Neuronal stem cell (in vitro differentiated cells): ENCODE measurements around the gene DENND5B.

Source experiments
- DNase-seq: peaks from one replicate; pipeline ENCODE4 v3.0.0-alpha.2; 2013; ENCODE audit warnings: low spot score
- H2AFZ ChIP-seq: one replicate; pipeline ENCODE4 v1.6.1; 2013; ENCODE audit warnings: mild to moderate bottlenecking, low read length, inconsistent platforms
- H2AK5ac ChIP-seq: 2 replicates; pipeline ENCODE4 v1.6.1; 2013; ENCODE audit warnings: low read depth, mild to moderate bottlenecking, inconsistent platforms, low read length, moderate library complexity, mixed read lengths
- H2BK120ac ChIP-seq: 2 replicates; pipeline ENCODE4 v1.6.1; 2013; ENCODE audit warnings: low read depth, mild to moderate bottlenecking, inconsistent platforms, low read length, moderate library complexity, mixed read lengths
- H2BK12ac ChIP-seq: one replicate; pipeline ENCODE4 v1.6.1; 2013; ENCODE audit warnings: low read length, inconsistent platforms
- H2BK15ac ChIP-seq: 2 replicates; pipeline ENCODE4 v1.6.1; 2013; ENCODE audit warnings: mild to moderate bottlenecking, low read length, inconsistent platforms, mixed read lengths
- H2BK5ac ChIP-seq: one replicate; pipeline ENCODE4 v1.6.1; 2013; ENCODE audit warnings: inconsistent platforms, mild to moderate bottlenecking, low read length, moderate library complexity
- H3K14ac ChIP-seq: one replicate; pipeline ENCODE4 v1.6.1; 2013; ENCODE audit warnings: low read length, inconsistent platforms
- H3K18ac ChIP-seq: 2 replicates; pipeline ENCODE4 v1.6.1; 2013; ENCODE audit warnings: low read length, inconsistent platforms
- H3K23ac ChIP-seq: 2 replicates; pipeline ENCODE4 v1.6.1; 2013; ENCODE audit warnings: low read depth, mild to moderate bottlenecking, mixed read lengths, low read length, inconsistent platforms; ENCODE audit not compliant: poor library complexity
- H3K27ac ChIP-seq: replicated peaks from 3 replicates; pipeline ENCODE4 v1.5.1; 2013; ENCODE audit warnings: low read length, inconsistent platforms
- H3K27me3 ChIP-seq, 3 experiments: 2 replicates each; pipeline ENCODE4 v1.6.1; 2013; ENCODE audit warnings: low read length in 3 of 3, mild to moderate bottlenecking in 2 of 3, inconsistent platforms in 1 of 3, low read depth in 1 of 3, mixed read lengths in 1 of 3, moderate library complexity in 1 of 3; ENCODE audit not compliant: control insufficient read depth in 3 of 3, insufficient read depth in 3 of 3
- H3K36me3 ChIP-seq, 2 donors: replicated peaks in 1 of 2; 2 replicates each; pipeline ENCODE4 v1.6.1; 2013; ENCODE audit warnings: low read length in 2 of 2; ENCODE audit not compliant: control insufficient read depth in 2 of 2, insufficient read depth in 2 of 2
- H3K4ac ChIP-seq: 2 replicates; pipeline ENCODE4 v1.6.1; 2013; ENCODE audit warnings: inconsistent platforms, mild to moderate bottlenecking, low read length, moderate library complexity
- H3K4me1 ChIP-seq, 2 donors: 1 replicate in 1 of 2; 2 replicates in 1 of 2; pipeline ENCODE4 v1.6.1; 2013; ENCODE audit warnings: low read length in 2 of 2, low read depth in 1 of 2; ENCODE audit not compliant: control insufficient read depth in 2 of 2, insufficient read depth in 1 of 2
- H3K4me2 ChIP-seq: one replicate; pipeline ENCODE4 v1.6.1; 2013; ENCODE audit warnings: mild to moderate bottlenecking, low read length, inconsistent platforms; ENCODE audit not compliant: insufficient read depth, poor library complexity, severe bottlenecking
- H3K4me3 ChIP-seq, 2 donors: 2 replicates each; pipeline ENCODE4 v1.5.1; 2013; ENCODE audit warnings: low read length in 2 of 2, mild to moderate bottlenecking in 2 of 2, inconsistent platforms in 1 of 2, moderate library complexity in 1 of 2
- H3K79me1 ChIP-seq: one replicate; pipeline ENCODE4 v1.6.1; 2013; ENCODE audit warnings: low read depth, mild to moderate bottlenecking, inconsistent platforms, low read length, moderate library complexity
- H3K9ac ChIP-seq: one replicate; pipeline ENCODE4 v1.6.1; 2013; ENCODE audit warnings: mild to moderate bottlenecking, low read depth, low read length, inconsistent platforms; ENCODE audit not compliant: poor library complexity
- H3K9me3 ChIP-seq, 2 donors: replicated peaks in 1 of 2; 2 replicates each; pipeline versions ENCODE3 to v1.6.1; 2013; ENCODE audit warnings: low read length in 2 of 2, mild to moderate bottlenecking in 2 of 2, inconsistent platforms in 1 of 2, low read depth in 1 of 2, mixed read lengths in 1 of 2, moderate library complexity in 1 of 2; ENCODE audit not compliant: control insufficient read depth in 2 of 2, insufficient read depth in 1 of 2
- H4K8ac ChIP-seq: one replicate; pipeline ENCODE4 v1.6.1; 2013; ENCODE audit warnings: low read depth, mild to moderate bottlenecking, inconsistent platforms, low read length, moderate library complexity
- H4K91ac ChIP-seq: one replicate; pipeline ENCODE4 v1.6.1; 2013; ENCODE audit warnings: low read length, low read depth, mild to moderate bottlenecking, inconsistent platforms; ENCODE audit not compliant: poor library complexity
- WGBS, 2 donors: extraction: QIAGEN DNeasy Blood & Tissue Kit; methylation state at CpG; one replicate each; pipeline ENCODE4 v1.1.7; 2013; ENCODE audit warnings: missing lambda C conversion rate in 2 of 2, mixed read lengths in 1 of 2; ENCODE audit not compliant: insufficient read length in 2 of 2, insufficient replicate concordance in 1 of 2; ENCODE audit errors: extremely low coverage in 2 of 2; 5-methylcytosine and 5-hydroxymethylcytosine counted together

The DENND5B gene

DNA sequence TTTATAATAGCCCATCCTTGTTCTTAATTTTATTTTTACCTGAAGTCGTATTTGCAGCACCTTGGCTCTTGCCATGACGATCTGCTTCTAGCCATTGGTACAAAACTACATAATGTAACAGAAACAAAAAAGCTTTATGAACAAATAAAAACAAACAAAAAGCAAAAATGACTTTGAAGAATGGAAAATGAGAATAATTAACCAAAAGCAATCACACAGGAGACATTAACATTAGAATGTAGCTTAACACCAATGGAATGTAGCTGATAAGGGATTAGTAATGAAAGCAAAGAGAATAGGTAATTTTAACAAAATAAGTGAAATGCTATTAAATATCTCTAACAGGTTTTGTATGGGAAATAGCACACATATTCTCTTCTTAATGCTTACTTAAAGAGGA lies 91.4 kb downstream of the DENND5B start:
- DNase-seq = no peak
- WGBS, 2 donors = no CpG with 5 or more reads among the region's 2 CpGs
- no peak overlapping the region for H2BK5ac ChIP-seq
- peaks cover 0 to 17% of the 10 kb centered on the region in 2 donors for H3K36me3 ChIP-seq
- H4K8ac ChIP-seq = no peak overlapping the region
- no peak overlapping the region for H3K27ac ChIP-seq
- H3K27me3 ChIP-seq = no peaks in the 10 kb centered on the region
- H3K79me1 ChIP-seq = no peaks in the 10 kb centered on the region
- H3K9me3 ChIP-seq = peaks cover 0 to 3% of the 10 kb centered on the region in 2 donors
- no peak overlapping the region for H3K23ac ChIP-seq
- no peak overlapping the region for H2BK15ac ChIP-seq
- no peak overlapping the region for H2AK5ac ChIP-seq
- no peak overlapping the region for H3K14ac ChIP-seq
- H4K91ac ChIP-seq = no peak overlapping the region
- no peak overlapping the region for H3K4me2 ChIP-seq
- no peak overlapping the region for H2BK120ac ChIP-seq
- H3K18ac ChIP-seq = no peak overlapping the region
- H3K4me1 ChIP-seq = no peaks in the 10 kb centered on the region
- no peak overlapping the region for H3K4ac ChIP-seq
- no peak overlapping the region for H2AFZ ChIP-seq
- H2BK12ac ChIP-seq = no peak overlapping the region
- H3K9ac ChIP-seq = no peak overlapping the region
- no peak overlapping the region for H3K4me3 ChIP-seq

DNA sequence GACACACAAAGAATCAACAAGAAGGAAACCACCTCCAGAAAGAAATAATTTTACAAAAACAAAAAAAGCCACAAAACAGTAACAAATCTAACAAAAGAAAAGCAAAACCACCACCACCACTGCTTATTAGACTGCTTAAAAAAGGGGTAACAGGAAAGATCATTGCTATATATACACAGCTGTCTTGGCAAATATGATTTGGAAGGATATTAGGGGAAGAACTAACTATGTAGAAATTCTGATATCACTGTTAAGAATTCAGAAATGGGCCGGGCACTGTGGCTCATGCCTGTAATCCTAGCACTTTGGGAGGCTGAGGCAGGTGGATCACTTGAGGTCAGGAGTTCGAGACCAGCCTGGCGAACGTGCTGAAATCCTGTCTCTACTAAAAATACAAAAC lies 92.5 kb downstream of the DENND5B start:
- WGBS, 2 donors = no CpG with 5 or more reads among the region's 4 CpGs
- Histone ChIP-seq H2BK120ac (no peak overlapping the region), H3K14ac (no peak overlapping the region), H3K27me3 (no peaks in the 10 kb centered on the region), H3K79me1 (no peaks in the 10 kb centered on the region), H3K9ac (no peak overlapping the region), H4K8ac (no peak overlapping the region), H3K27ac (no peak overlapping the region), H3K4me1 (no peaks in the 10 kb centered on the region), H3K23ac (no peak overlapping the region), H2AFZ (no peak overlapping the region), H2BK12ac (no peak overlapping the region), H3K4me2 (no peak overlapping the region), H3K9me3 (peaks cover 0 to 6% of the 10 kb centered on the region in 2 donors), H4K91ac (no peak overlapping the region), H2AK5ac (no peak overlapping the region), H3K18ac (no peak overlapping the region), H3K4me3 (no peak overlapping the region), H3K4ac (no peak overlapping the region), H3K36me3 (peaks cover 0 to 23% of the 10 kb centered on the region in 2 donors), H2BK15ac (no peak overlapping the region), H2BK5ac (no peak overlapping the region)
- DNase-seq = no peak

DNA sequence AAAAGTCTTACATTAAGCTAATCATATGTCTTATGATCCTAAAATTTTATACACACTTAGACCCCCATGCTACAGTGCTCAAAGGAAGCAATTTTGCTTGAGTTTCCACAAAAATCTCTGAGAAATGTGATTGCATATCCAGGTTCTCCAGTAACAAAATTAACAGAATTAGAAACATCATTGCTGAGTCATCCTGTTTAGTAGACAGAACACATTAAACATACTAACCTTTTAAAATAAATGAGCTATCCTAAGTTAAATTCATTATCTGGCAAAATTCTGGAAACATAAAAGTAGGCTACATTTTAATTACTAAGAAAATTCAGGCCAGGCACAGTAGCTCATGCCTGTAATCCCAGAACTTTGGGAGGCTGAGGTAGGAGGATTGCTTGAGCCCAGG lies 94.7 kb downstream of the DENND5B start:
- Histone ChIP-seq H2BK12ac (no peak overlapping the region), H3K4me3 (no peak overlapping the region), H3K27ac (no peak overlapping the region), H4K8ac (no peak overlapping the region), H2AFZ (no peak overlapping the region), H3K4me2 (no peak overlapping the region), H3K79me1 (no peaks in the 10 kb centered on the region), H3K27me3 (no peaks in the 10 kb centered on the region), H2BK15ac (no peak overlapping the region), H3K18ac (no peak overlapping the region), H3K4me1 (peaks cover 0 to 5% of the 10 kb centered on the region in 2 donors), H3K9ac (no peak overlapping the region), H3K4ac (no peak overlapping the region), H3K14ac (no peak overlapping the region), H2BK120ac (no peak overlapping the region), H3K36me3 (peaks cover 0 to 36% of the 10 kb centered on the region in 2 donors), H2AK5ac (no peak overlapping the region), H3K9me3 (peaks cover 0 to 6% of the 10 kb centered on the region in 2 donors), H2BK5ac (no peak overlapping the region), H4K91ac (no peak overlapping the region), H3K23ac (no peak overlapping the region)
- no peak for DNase-seq

DNA sequence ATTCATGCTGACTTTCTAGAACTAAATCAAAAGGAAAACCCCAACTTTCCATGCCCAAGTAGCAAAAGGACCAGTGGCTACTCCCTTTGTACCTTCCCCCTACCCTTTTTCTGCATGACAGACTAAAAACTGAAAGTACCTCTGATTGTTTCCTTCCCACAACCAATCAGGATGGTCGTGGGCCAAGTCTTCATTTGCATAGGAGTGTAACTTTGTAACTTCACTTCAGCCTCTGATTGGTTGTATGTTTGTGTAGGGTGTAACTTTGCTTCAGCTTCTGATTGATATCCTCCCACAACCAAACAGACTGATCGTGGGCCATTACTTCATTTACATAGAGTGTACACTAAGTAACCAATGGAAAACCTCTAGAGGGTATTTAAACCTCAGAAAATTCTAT lies 96.5 kb downstream of the DENND5B start:
- Histone ChIP-seq H4K91ac (no peak overlapping the region), H3K4me1 (peaks cover 0 to 5% of the 10 kb centered on the region in 2 donors), H3K27me3 (no peaks in the 10 kb centered on the region), H3K4me3 (no peak overlapping the region), H3K4me2 (no peak overlapping the region), H3K9me3 (peaks cover 0 to 6% of the 10 kb centered on the region in 2 donors), H4K8ac (no peak overlapping the region), H3K36me3 (peaks cover 0 to 54% of the 10 kb centered on the region in 2 donors), H2BK15ac (no peak overlapping the region), H2BK12ac (no peak overlapping the region), H2AFZ (no peak overlapping the region), H3K18ac (no peak overlapping the region), H2BK120ac (no peak overlapping the region), H3K14ac (no peak overlapping the region), H3K4ac (no peak overlapping the region), H3K27ac (no peak overlapping the region), H2BK5ac (no peak overlapping the region), H3K79me1 (no peaks in the 10 kb centered on the region), H3K23ac (no peak overlapping the region), H2AK5ac (no peak overlapping the region), H3K9ac (no peak overlapping the region)
- DNase-seq = no peak
- no CpG with 5 or more reads among the region's 2 CpGs for WGBS, 2 donors
